Thyroid gland (tissue), 4 donors: ENCODE data around the gene C10orf90.

ENCODE experiments used
- CTCF ChIP-seq, 6 experiments: fragments of 200-600 bp in 3 of 6; fragments of 450-650 bp in 3 of 6; sonication (generic) in 3 of 6; IDR thresholded peaks; one replicate each; pipeline ENCODE4 v1.5.1; 2016 to 2019; ENCODE audit warnings: antibody characterized with exemption in 6 of 6, mild to moderate bottlenecking in 2 of 6, inconsistent platforms in 1 of 6, moderate library complexity in 1 of 6
- POLR2A ChIP-seq, 2 donors: fragments of 450-650 bp; IDR thresholded peaks; one replicate each; pipeline ENCODE4 v1.6.1; 2017; ENCODE audit warnings: antibody characterized with exemption in 2 of 2, mild to moderate bottlenecking in 2 of 2, moderate library complexity in 1 of 2

GRCh38 chr10:126474031-126474430, 196.5 kb downstream of the C10orf90 start:
- TF ChIP-seq CTCF (IDR thresholded peaks at IDR 0.05): no peak
- TF ChIP-seq POLR2A (IDR thresholded peaks at IDR 0.05): no peak
